Measurements from ENCODE around the gene PFKL. TPM values are rescaled to one million over a fixed set of nuclear protein-coding genes. Genes with fewer than 3 reads are reported as not detected.

The PFKL gene
- total RNA-seq, 1 experiment from 2014 or later = 134 TPM

- TF ChIP-seq, protein P1, sequence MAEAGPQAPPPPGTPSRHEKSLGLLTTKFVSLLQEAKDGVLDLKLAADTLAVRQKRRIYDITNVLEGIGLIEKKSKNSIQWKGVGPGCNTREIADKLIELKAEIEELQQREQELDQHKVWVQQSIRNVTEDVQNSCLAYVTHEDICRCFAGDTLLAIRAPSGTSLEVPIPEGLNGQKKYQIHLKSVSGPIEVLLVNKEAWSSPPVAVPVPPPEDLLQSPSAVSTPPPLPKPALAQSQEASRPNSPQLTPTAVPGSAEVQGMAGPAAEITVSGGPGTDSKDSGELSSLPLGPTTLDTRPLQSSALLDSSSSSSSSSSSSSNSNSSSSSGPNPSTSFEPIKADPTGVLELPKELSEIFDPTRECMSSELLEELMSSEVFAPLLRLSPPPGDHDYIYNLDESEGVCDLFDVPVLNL (CRISPR knock-in tag; IDR thresholded peaks at IDR 0.05; ENCODE audit: borderline replicate concordance, low read depth) = no peak
Measured at GRCh38 chr21:44317241-44317782, 17.5 kb downstream of the PFKL start (continued).

GRCh38 chr21:44317871-44318270 lies 18.0 kb downstream of the PFKL start:
- H3K4me3 Mint-ChIP-seq = no peak overlapping the region
- ChIA-PET POLR2A (no interaction called here), CTCF (no interaction called here)
- no peaks in the 10 kb centered on the region for H3K9me3 Mint-ChIP-seq
- H3K36me3 Mint-ChIP-seq = peaks cover 3% of the 10 kb centered on the region; the same call in 1 of the 2 replicates
- TF ChIP-seq, protein P2, sequence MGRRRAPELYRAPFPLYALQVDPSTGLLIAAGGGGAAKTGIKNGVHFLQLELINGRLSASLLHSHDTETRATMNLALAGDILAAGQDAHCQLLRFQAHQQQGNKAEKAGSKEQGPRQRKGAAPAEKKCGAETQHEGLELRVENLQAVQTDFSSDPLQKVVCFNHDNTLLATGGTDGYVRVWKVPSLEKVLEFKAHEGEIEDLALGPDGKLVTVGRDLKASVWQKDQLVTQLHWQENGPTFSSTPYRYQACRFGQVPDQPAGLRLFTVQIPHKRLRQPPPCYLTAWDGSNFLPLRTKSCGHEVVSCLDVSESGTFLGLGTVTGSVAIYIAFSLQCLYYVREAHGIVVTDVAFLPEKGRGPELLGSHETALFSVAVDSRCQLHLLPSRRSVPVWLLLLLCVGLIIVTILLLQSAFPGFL (CRISPR knock-in tag; IDR thresholded peaks at IDR 0.05; ENCODE audit: borderline replicate concordance) = no peak
- no peaks in the 10 kb centered on the region for H3K27me3 Mint-ChIP-seq (ENCODE audit: low read depth)
- DNase-seq (ENCODE audit: low spot score) = no peak
- no peaks in the 10 kb centered on the region for H3K4me1 Mint-ChIP-seq
- ATAC-seq = no peak
- H3K27ac Mint-ChIP-seq = no peak overlapping the region

DNA sequence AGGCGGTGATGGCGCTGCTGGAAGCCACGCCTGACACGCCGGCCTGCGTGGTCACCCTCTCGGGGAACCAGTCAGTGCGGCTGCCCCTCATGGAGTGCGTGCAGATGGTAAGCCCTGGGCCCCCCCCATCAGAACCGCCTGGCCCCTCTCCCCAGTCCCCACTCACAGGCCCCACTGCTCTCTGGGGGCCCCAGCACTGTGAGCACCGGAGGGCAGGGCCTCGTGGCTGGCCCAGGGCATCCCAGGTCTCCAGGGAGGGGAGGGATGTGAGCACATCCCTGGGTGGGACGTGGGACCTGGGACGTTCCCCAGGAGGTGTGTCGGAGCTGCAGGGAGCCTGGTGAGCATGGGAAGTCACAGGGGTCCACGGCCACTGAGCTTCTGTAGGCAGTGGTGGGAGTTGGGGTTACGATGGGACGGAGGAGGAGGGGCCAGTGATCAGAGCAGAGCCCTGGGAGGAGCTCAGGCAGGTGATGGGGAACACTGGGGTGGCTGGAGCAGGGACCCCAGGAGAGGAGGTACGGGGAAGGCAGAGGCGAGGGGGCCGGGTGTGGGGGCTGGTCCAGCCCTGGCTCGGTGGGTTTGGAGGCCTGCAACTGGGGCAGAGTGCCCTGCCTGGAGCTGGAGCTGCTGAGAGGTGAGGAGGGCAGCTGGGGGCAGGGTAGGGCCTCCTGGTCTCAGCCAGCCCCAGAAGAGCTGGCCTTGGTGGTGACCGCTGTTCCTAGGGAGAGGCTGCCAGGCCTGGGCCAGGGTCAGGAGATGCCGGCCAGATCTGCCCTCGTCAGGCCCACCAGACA lies 18.8 kb downstream of the PFKL start:
- DNase-seq (ENCODE audit: low spot score) (no peak), ATAC-seq (no peak)
- no peak overlapping the region for H3K27ac Mint-ChIP-seq
- POLR2A ChIA-PET = no interaction called here
- H3K27me3 Mint-ChIP-seq (ENCODE audit: low read depth) = no peaks in the 10 kb centered on the region
- H3K4me1 Mint-ChIP-seq = no peaks in the 10 kb centered on the region
- TF ChIP-seq, protein P3, sequence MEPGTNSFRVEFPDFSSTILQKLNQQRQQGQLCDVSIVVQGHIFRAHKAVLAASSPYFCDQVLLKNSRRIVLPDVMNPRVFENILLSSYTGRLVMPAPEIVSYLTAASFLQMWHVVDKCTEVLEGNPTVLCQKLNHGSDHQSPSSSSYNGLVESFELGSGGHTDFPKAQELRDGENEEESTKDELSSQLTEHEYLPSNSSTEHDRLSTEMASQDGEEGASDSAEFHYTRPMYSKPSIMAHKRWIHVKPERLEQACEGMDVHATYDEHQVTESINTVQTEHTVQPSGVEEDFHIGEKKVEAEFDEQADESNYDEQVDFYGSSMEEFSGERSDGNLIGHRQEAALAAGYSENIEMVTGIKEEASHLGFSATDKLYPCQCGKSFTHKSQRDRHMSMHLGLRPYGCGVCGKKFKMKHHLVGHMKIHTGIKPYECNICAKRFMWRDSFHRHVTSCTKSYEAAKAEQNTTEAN (CRISPR knock-in tag; IDR thresholded peaks at IDR 0.05) = no peak
- TF ChIP-seq FOXK1 (CRISPR knock-in tag; IDR thresholded peaks at IDR 0.05) (no peak), GABPB1 (CRISPR knock-in tag; IDR thresholded peaks at IDR 0.05) (no peak), NR2C2 (CRISPR knock-in tag; IDR thresholded peaks at IDR 0.05) (no peak), CREB1 (CRISPR knock-in tag; IDR thresholded peaks at IDR 0.05) (no peak), ZNF512 (CRISPR knock-in tag; IDR thresholded peaks at IDR 0.05; ENCODE audit: borderline replicate concordance) (no peak), NR1H2 (CRISPR knock-in tag; IDR thresholded peaks at IDR 0.05) (no peak), NR3C1 (CRISPR knock-in tag; conservative IDR thresholded peaks at IDR 0.05; ENCODE audit: low read depth) (no peak), AFF4 (CRISPR knock-in tag; IDR thresholded peaks at IDR 0.05; ENCODE audit: borderline replicate concordance) (no peak), KAT7 (CRISPR knock-in tag; IDR thresholded peaks at IDR 0.05; ENCODE audit: borderline replicate concordance) (no peak), ZNF671 (CRISPR knock-in tag; IDR thresholded peaks at IDR 0.05) (no peak)
- TF ChIP-seq, protein P4, sequence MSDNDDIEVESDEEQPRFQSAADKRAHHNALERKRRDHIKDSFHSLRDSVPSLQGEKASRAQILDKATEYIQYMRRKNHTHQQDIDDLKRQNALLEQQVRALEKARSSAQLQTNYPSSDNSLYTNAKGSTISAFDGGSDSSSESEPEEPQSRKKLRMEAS (CRISPR knock-in tag; IDR thresholded peaks at IDR 0.05) = no peak
- TF ChIP-seq, protein P5, sequence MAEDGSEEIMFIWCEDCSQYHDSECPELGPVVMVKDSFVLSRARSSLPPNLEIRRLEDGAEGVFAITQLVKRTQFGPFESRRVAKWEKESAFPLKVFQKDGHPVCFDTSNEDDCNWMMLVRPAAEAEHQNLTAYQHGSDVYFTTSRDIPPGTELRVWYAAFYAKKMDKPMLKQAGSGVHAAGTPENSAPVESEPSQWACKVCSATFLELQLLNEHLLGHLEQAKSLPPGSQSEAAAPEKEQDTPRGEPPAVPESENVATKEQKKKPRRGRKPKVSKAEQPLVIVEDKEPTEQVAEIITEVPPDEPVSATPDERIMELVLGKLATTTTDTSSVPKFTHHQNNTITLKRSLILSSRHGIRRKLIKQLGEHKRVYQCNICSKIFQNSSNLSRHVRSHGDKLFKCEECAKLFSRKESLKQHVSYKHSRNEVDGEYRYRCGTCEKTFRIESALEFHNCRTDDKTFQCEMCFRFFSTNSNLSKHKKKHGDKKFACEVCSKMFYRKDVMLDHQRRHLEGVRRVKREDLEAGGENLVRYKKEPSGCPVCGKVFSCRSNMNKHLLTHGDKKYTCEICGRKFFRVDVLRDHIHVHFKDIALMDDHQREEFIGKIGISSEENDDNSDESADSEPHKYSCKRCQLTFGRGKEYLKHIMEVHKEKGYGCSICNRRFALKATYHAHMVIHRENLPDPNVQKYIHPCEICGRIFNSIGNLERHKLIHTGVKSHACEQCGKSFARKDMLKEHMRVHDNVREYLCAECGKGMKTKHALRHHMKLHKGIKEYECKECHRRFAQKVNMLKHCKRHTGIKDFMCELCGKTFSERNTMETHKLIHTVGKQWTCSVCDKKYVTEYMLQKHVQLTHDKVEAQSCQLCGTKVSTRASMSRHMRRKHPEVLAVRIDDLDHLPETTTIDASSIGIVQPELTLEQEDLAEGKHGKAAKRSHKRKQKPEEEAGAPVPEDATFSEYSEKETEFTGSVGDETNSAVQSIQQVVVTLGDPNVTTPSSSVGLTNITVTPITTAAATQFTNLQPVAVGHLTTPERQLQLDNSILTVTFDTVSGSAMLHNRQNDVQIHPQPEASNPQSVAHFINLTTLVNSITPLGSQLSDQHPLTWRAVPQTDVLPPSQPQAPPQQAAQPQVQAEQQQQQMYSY (CRISPR knock-in tag; IDR thresholded peaks at IDR 0.05) = no peak
- H3K9me3 Mint-ChIP-seq = no peaks in the 10 kb centered on the region
- CTCF ChIA-PET = interaction anchor here (1.9 kb wide), 1 partner anchor 20 kb away, joined by 6 read pairs; no protein-coding TSS in a partner anchor
- peaks cover 3% of the 10 kb centered on the region; the same call in 1 of the 2 replicates for H3K36me3 Mint-ChIP-seq
- H3K4me3 Mint-ChIP-seq = no peak overlapping the region

Data from WTC11 (cell line).